Loucy (cell line): Measurements from ENCODE around the gene GNAI3.

Experiments
- H2AFZ ChIP-seq: fragments of 200-600 bp; sonication (generic); 2 replicates; pipeline ENCODE4 v1.6.0; 2016; ENCODE audit warnings: antibody characterized with exemption, mild to moderate bottlenecking, low read length, moderate library complexity
- H3F3A ChIP-seq: fragments of 200-600 bp; 2 replicates; pipeline ENCODE4 v1.6.0; 2016; ENCODE audit warnings: antibody characterized with exemption, low read depth, mild to moderate bottlenecking
- H3K27me3 ChIP-seq: fragments of 200-600 bp; sonication (generic); 2 replicates; pipeline ENCODE4 v1.6.1; 2014; ENCODE audit warnings: low read length, mild to moderate bottlenecking; ENCODE audit not compliant: insufficient read depth, poor library complexity, severe bottlenecking
- H3K36me3 ChIP-seq: fragments of 200-600 bp; sonication (generic); 2 replicates; pipeline ENCODE4 v1.6.1; 2016; ENCODE audit warnings: low read length; ENCODE audit not compliant: insufficient read depth
- H3K4me1 ChIP-seq: fragments of 200-600 bp; sonication (generic); 2 replicates; pipeline ENCODE4 v1.5.1; 2014; ENCODE audit warnings: low read length, mild to moderate bottlenecking; ENCODE audit not compliant: insufficient read depth, poor library complexity, severe bottlenecking
- H3K4me2 ChIP-seq: fragments of 200-600 bp; sonication (generic); 2 replicates; pipeline ENCODE4 v1.6.0; 2014; ENCODE audit warnings: antibody characterized with exemption, low read length, low read depth, mild to moderate bottlenecking; ENCODE audit not compliant: poor library complexity, severe bottlenecking
- H3K4me3 ChIP-seq: fragments of 200-600 bp; sonication (generic); 2 replicates; pipeline ENCODE4 v1.5.1; 2014; ENCODE audit warnings: low read length, mild to moderate bottlenecking, mixed read lengths; ENCODE audit not compliant: poor library complexity, severe bottlenecking
- H3K79me2 ChIP-seq: fragments of 200-600 bp; sonication (generic); 2 replicates; pipeline ENCODE4 v1.6.1; 2014; ENCODE audit warnings: low read length; ENCODE audit not compliant: insufficient read depth
- H3K9ac ChIP-seq: fragments of 200-600 bp; sonication (generic); 2 replicates; pipeline ENCODE4 v1.6.0; 2014; ENCODE audit warnings: mild to moderate bottlenecking, low read depth, low read length, moderate library complexity; ENCODE audit not compliant: poor library complexity, severe bottlenecking
- H3K9me2 ChIP-seq: fragments of 200-600 bp; sonication (generic); replicated peaks from 2 replicates; pipeline ENCODE4 v1.6.1; 2016; ENCODE audit warnings: low read depth, low read length, mixed read lengths
- H3K9me3 ChIP-seq: fragments of 200-600 bp; sonication (generic); 2 replicates; pipeline ENCODE4 v1.6.1; 2014; ENCODE audit warnings: mild to moderate bottlenecking, antibody characterized with exemption, low read length, low read depth; ENCODE audit not compliant: insufficient read depth
- H4K20me1 ChIP-seq: fragments of 200-600 bp; sonication (generic); 2 replicates; pipeline ENCODE4 v1.6.0; 2014; ENCODE audit warnings: antibody characterized with exemption, low read length, mild to moderate bottlenecking; ENCODE audit not compliant: insufficient read depth, poor library complexity, severe bottlenecking
- EZH2phosphoT487 ChIP-seq: fragments of 200-600 bp; IDR thresholded peaks from 2 replicates; pipeline ENCODE4 v1.6.1; 2018; ENCODE audit warnings: antibody characterized with exemption, mild to moderate bottlenecking, moderate library complexity, borderline replicate concordance
- TF ChIP-seq, protein P1 (sequence below): fragments of 200-600 bp; sonication (generic); conservative IDR thresholded peaks from 2 replicates; pipeline ENCODE4 v1.5.1; 2014; ENCODE audit warnings: mild to moderate bottlenecking, antibody characterized with exemption, low read length

Gene GNAI3

DNA sequence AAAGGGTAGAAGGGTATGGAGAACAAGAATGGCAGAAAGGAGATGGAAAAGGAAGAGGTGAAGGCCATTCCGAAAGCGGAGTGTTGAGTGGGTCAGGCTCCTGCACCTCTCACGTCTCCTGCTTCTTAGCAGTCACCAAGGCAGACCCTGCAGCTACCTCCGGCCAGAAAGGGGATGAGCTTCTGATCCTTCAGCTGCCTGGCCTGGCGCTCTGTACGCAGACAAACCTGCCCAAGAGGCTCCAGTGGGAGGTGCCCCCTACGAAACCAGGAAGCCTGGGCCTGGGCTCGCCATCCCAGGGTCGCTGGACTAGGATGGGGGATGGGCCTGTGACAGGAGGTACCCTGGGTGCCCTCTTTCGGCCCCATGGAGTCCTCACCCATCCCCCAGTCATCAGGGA is 5.8 kb upstream of the GNAI3 start:
- H2AFZ ChIP-seq = no peak overlapping the region
- H3F3A ChIP-seq = no peaks in the 10 kb centered on the region
- no peak overlapping the region for H3K4me2 ChIP-seq
- no peaks in the 10 kb centered on the region for H4K20me1 ChIP-seq
- TF ChIP-seq, protein P1, sequence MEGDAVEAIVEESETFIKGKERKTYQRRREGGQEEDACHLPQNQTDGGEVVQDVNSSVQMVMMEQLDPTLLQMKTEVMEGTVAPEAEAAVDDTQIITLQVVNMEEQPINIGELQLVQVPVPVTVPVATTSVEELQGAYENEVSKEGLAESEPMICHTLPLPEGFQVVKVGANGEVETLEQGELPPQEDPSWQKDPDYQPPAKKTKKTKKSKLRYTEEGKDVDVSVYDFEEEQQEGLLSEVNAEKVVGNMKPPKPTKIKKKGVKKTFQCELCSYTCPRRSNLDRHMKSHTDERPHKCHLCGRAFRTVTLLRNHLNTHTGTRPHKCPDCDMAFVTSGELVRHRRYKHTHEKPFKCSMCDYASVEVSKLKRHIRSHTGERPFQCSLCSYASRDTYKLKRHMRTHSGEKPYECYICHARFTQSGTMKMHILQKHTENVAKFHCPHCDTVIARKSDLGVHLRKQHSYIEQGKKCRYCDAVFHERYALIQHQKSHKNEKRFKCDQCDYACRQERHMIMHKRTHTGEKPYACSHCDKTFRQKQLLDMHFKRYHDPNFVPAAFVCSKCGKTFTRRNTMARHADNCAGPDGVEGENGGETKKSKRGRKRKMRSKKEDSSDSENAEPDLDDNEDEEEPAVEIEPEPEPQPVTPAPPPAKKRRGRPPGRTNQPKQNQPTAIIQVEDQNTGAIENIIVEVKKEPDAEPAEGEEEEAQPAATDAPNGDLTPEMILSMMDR = no peak
- TF ChIP-seq EZH2phosphoT487 = no peak
- peaks cover 13% of the 10 kb centered on the region for H3K4me1 ChIP-seq
- H3K9ac ChIP-seq = no peak overlapping the region
- no peaks in the 10 kb centered on the region for H3K27me3 ChIP-seq
- no peaks in the 10 kb centered on the region for H3K36me3 ChIP-seq
- H3K79me2 ChIP-seq = peaks cover 11% of the 10 kb centered on the region
- no peaks in the 10 kb centered on the region for H3K9me2 ChIP-seq
- H3K4me3 ChIP-seq = no peak overlapping the region
- no peaks in the 10 kb centered on the region for H3K9me3 ChIP-seq

DNA sequence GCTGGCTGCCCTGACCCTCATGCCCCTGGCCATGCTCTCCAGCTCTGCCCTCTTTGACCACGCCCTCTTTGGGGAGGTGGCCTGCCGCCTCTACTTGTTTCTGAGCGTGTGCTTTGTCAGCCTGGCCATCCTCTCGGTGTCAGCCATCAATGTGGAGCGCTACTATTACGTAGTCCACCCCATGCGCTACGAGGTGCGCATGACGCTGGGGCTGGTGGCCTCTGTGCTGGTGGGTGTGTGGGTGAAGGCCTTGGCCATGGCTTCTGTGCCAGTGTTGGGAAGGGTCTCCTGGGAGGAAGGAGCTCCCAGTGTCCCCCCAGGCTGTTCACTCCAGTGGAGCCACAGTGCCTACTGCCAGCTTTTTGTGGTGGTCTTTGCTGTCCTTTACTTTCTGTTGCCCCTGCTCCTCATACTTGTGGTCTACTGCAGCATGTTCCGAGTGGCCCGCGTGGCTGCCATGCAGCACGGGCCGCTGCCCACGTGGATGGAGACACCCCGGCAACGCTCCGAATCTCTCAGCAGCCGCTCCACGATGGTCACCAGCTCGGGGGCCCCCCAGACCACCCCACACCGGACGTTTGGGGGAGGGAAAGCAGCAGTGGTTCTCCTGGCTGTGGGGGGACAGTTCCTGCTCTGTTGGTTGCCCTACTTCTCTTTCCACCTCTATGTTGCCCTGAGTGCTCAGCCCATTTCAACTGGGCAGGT is 5.0 kb upstream of the GNAI3 start:
- no peak overlapping the region for H3K9ac ChIP-seq
- H3K36me3 ChIP-seq = no peaks in the 10 kb centered on the region
- peaks cover under 1% of the 10 kb centered on the region for H4K20me1 ChIP-seq
- TF ChIP-seq EZH2phosphoT487 = no peak
- TF ChIP-seq, protein P1 = no peak
- H3K9me3 ChIP-seq = no peaks in the 10 kb centered on the region
- no peak overlapping the region for H3K4me3 ChIP-seq
- H3K4me1 ChIP-seq = peaks cover 16% of the 10 kb centered on the region
- H3K79me2 ChIP-seq = peaks cover 17% of the 10 kb centered on the region
- H3F3A ChIP-seq = no peaks in the 10 kb centered on the region
- no peaks in the 10 kb centered on the region for H3K27me3 ChIP-seq
- no peak overlapping the region for H3K4me2 ChIP-seq
- H3K9me2 ChIP-seq = no peaks in the 10 kb centered on the region
- no peak overlapping the region for H2AFZ ChIP-seq

DNA sequence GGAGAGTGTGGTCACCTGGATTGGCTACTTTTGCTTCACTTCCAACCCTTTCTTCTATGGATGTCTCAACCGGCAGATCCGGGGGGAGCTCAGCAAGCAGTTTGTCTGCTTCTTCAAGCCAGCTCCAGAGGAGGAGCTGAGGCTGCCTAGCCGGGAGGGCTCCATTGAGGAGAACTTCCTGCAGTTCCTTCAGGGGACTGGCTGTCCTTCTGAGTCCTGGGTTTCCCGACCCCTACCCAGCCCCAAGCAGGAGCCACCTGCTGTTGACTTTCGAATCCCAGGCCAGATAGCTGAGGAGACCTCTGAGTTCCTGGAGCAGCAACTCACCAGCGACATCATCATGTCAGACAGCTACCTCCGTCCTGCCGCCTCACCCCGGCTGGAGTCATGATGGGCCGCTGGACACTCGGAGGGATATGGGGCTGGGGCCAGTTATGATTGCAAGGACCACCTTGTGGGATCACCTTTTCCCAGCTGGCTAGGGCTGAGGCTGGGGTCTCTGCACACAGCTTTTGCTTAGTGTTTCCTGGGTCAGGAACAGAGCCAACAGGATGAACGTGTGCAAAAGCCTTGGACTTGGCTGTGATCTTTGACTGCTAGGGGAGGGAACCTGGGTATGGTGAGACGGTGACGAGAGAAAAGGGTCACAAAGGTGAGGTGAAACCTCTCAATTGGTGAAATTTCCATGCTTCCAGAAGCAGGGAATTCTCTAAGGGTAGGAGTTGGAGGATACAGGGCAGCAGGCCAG is 4.3 kb upstream of the GNAI3 start:
- H3K4me2 ChIP-seq = no peak overlapping the region
- no peaks in the 10 kb centered on the region for H3K9me3 ChIP-seq
- no peaks in the 10 kb centered on the region for H3F3A ChIP-seq
- H4K20me1 ChIP-seq = peaks cover 7% of the 10 kb centered on the region
- peaks cover 17% of the 10 kb centered on the region for H3K4me1 ChIP-seq
- TF ChIP-seq, protein P1 = no peak
- no peak for TF ChIP-seq EZH2phosphoT487
- no peak overlapping the region for H3K4me3 ChIP-seq
- H3K27me3 ChIP-seq = no peaks in the 10 kb centered on the region
- H3K36me3 ChIP-seq = no peaks in the 10 kb centered on the region
- H3K9me2 ChIP-seq = no peaks in the 10 kb centered on the region
- peaks cover 24% of the 10 kb centered on the region for H3K79me2 ChIP-seq
- no peak overlapping the region for H3K9ac ChIP-seq
- H2AFZ ChIP-seq = no peak overlapping the region
